GM12878 (cell line): ENCODE results near the gene MTMR4. TPM values are rescaled to one million over a fixed set of nuclear protein-coding genes. Genes with fewer than 3 reads are reported as not detected.

Experiments
- ATAC-seq: fragments of 200-7000 bp; cut with Tn5 transposase; 3 replicates; pipeline ENCODE4 v1.9.1; 2020; ENCODE audit warnings: mild to moderate bottlenecking, moderate library complexity
- BruUV-seq: library from RNA; stranded (reverse); fragments of 400-500 nt; replicated peaks from 2 replicates; lab custom pipeline; 2021; lab: Mats Ljungman, UMichigan
- CTCF ChIA-PET: fragments of 300-600 bp; sonication (Branson Sonifier 250); formaldehyde crosslinking; extraction: SDS; loops from one replicate; lab custom pipeline; 2021; ENCODE audit warnings: inconsistent platforms; lab: Yijun Ruan, JAX
- POLR2A ChIA-PET: fragments of 350-600 bp; formaldehyde crosslinking; extraction: SDS; loops from one replicate; lab custom pipeline; 2021; ENCODE audit warnings: inconsistent platforms; lab: Charles Lee
- RAD21 ChIA-PET: fragments of 300-600 bp; sonication (Branson Sonifier 250); formaldehyde crosslinking; loops from one replicate; lab custom pipeline; 2023; ENCODE audit warnings: antibody characterized with exemption; ENCODE audit not compliant: unreplicated experiment; lab: Charles Lee
- SMC1A ChIA-PET: fragments of 300-600 bp; sonication (Branson Sonifier 250); formaldehyde crosslinking; loops from one replicate; lab custom pipeline; 2023; ENCODE audit not compliant: unreplicated experiment, uncharacterized antibody; lab: Charles Lee
- DNase-seq: peaks from one replicate; pipeline ENCODE4 v3.0.0-alpha.2; 2011; ENCODE audit warnings: low read depth, low spot score
- FAIRE-seq: peaks from 3 replicates; lab custom pipeline; 2011; peaks lifted over from hg19 to GRCh38; lab: Jason Lieb, UNC
- H2AFZ ChIP-seq: 2 replicates; pipeline ENCODE4 v1.6.0; 2011; ENCODE audit warnings: low read depth, low read length, control low read depth; ENCODE audit not compliant: control insufficient read depth
- H3K27ac ChIP-seq: 2 replicates; pipeline ENCODE4 v1.5.1; 2011; ENCODE audit warnings: control low read depth; ENCODE audit not compliant: control insufficient read depth, insufficient read depth
- H3K27me3 ChIP-seq, 2 experiments: replicated peaks in 1 of 2; 2 replicates each; pipeline versions ENCODE4 v1.6.0 to v1.6.1; 2011; ENCODE audit warnings: low read length in 1 of 2; ENCODE audit not compliant: control insufficient read depth in 2 of 2, insufficient read depth in 2 of 2
- H3K36me3 ChIP-seq, 2 experiments: 2 replicates each; pipeline ENCODE4 v1.5.1; 2011; ENCODE audit warnings: low read length in 1 of 2; ENCODE audit not compliant: control insufficient read depth in 2 of 2, insufficient read depth in 2 of 2
- H3K4me1 ChIP-seq: 2 replicates; pipeline ENCODE4 v1.6.1; 2011; ENCODE audit warnings: mild to moderate bottlenecking, low read length, moderate library complexity, mixed read lengths; ENCODE audit not compliant: control insufficient read depth, insufficient read depth
- H3K4me2 ChIP-seq: 2 replicates; pipeline ENCODE4 v1.6.0; 2011; ENCODE audit warnings: control low read depth; ENCODE audit not compliant: control insufficient read depth, insufficient read depth
- H3K4me3 ChIP-seq: fragments of 200-600 bp; sonication (generic); 2 replicates; pipeline ENCODE4 v1.5.1; 2016
- H3K79me2 ChIP-seq: 2 replicates; pipeline ENCODE4 v1.6.0; 2011; ENCODE audit warnings: low read length; ENCODE audit not compliant: control insufficient read depth, insufficient read depth
- H3K9ac ChIP-seq: 2 replicates; pipeline ENCODE4 v1.8.0; 2011; ENCODE audit warnings: low read length, control low read depth, mixed read lengths; ENCODE audit not compliant: control insufficient read depth, insufficient read depth
- H3K9me3 ChIP-seq: replicated peaks from 3 replicates; pipeline ENCODE4 v1.5.1; 2011; ENCODE audit warnings: mild to moderate bottlenecking, low read length; ENCODE audit not compliant: control insufficient read depth, insufficient read depth
- H4K20me1 ChIP-seq: 2 replicates; pipeline ENCODE4 v1.6.0; 2011; ENCODE audit not compliant: control insufficient read depth, insufficient read depth
- CHD2 ChIP-seq: IDR thresholded peaks from 2 replicates; pipeline ENCODE4 v1.6.1; 2011; ENCODE audit warnings: low read depth, low read length, improper control_type of control experiment, borderline replicate concordance
- E2F4 ChIP-seq: IDR thresholded peaks from 2 replicates; pipeline ENCODE4 v1.6.1; 2012; ENCODE audit warnings: low read depth, low read length, improper control_type of control experiment
- IKZF1 ChIP-seq: fragments of 450-650 bp; conservative IDR thresholded peaks from 2 replicates; pipeline ENCODE4 v1.6.1; 2017; ENCODE audit warnings: antibody characterized with exemption, mild to moderate bottlenecking
- NFYA ChIP-seq: IDR thresholded peaks from 2 replicates; pipeline ENCODE4 v1.6.1; 2011; ENCODE audit warnings: low read depth, mild to moderate bottlenecking, low read length, improper control_type of control experiment, borderline replicate concordance
- PKNOX1 ChIP-seq: fragments of 450-650 bp; IDR thresholded peaks from 2 replicates; pipeline ENCODE4 v1.6.1; 2016; ENCODE audit warnings: mild to moderate bottlenecking
- STAT1 ChIP-seq: fragments of 450-650 bp; conservative IDR thresholded peaks from 2 replicates; pipeline ENCODE4 v1.6.1; 2014; ENCODE audit warnings: antibody characterized with exemption, mild to moderate bottlenecking
- USF1 ChIP-seq: IDR thresholded peaks from 2 replicates; pipeline ENCODE4 v1.6.1; 2011; ENCODE audit warnings: borderline replicate concordance, low read depth, mild to moderate bottlenecking, moderate library complexity, mixed read lengths, low read length; ENCODE audit not compliant: insufficient read depth; ENCODE audit errors: extremely low read length
- WGBS: methylation state at CpG from one replicate; pipeline ENCODE4 v1.1.6; 2016; ENCODE audit warnings: low lambda C conversion rate; ENCODE audit not compliant: insufficient replicate concordance, insufficient coverage; ENCODE audit errors: missing lambda C conversion rate; 5-methylcytosine and 5-hydroxymethylcytosine counted together
- in situ Hi-C: fragments of 300-500 bp; cut with MboI; formaldehyde crosslinking; loops from 9 replicates; pipeline ENCODE4 v1.14.3; 2018; ENCODE audit warnings: mixed read lengths
- intact Hi-C: fragments of 100-400 bp; cut with micrococcal nuclease; formaldehyde crosslinking; loops from one replicate; pipeline ENCODE4 v1.14.2; 2022; ENCODE audit not compliant: unreplicated experiment
- polyA plus RNA-seq, 11 experiments: library from polyadenylated mRNA; depleted of rRNA in 4 of 11; unstranded in 6 of 11; stranded (reverse) in 5 of 11; fragments of >200 nt; fragmentation: Nextera tagmentation in 4 of 11; fragmentation: Illumina TruSeq in 1 of 11; extraction: Ambion mirVana in 4 of 11; extraction: Trizol in 1 of 11; gene quantifications; 1 replicate in 1 of 11; 2 replicates in 10 of 11; pipeline versions ENCODE4 v1.2.1 to v1.2.3, GENCODE V29; 2011 to 2016; ENCODE audit warnings: inconsistent platforms in 2 of 11, missing spikeins in 2 of 11, low read depth in 1 of 11
- total RNA-seq, 4 experiments: library from RNA; depleted of rRNA in 3 of 4; stranded (reverse); fragments of >200 nt in 3 of 4; fragmentation: Illumina TruSeq in 1 of 4; extraction: Trizol in 1 of 4; gene quantifications; 2 replicates each; pipeline versions ENCODE4 v1.2.1 to v1.2.3, GENCODE V29; 2013 to 2021

MTMR4 gene
- total and polyA plus RNA-seq, 10 of the 15 experiments (the other 5 are each of a cell fraction or from before 2014, with no cell fraction given): 12.8 to 127 (median 53.2) TPM

GRCh38 chr17:58531122-58531521, 16.7 kb upstream of the MTMR4 start:
- ChIA-PET SMC1A (interaction anchor here (0.5 kb wide), 1 partner anchor 235 kb away, joined by 3 read pairs; no protein-coding TSS in a partner anchor), POLR2A (no interaction called here)
- peaks cover 4 to 6% of the 10 kb centered on the region in 2 experiments; a peak in 3 of 4 replicates for H3K27me3 ChIP-seq
- BruUV-seq: no TSS peak
- no peak for DNase-seq
- no peak overlapping the region for H3K9ac ChIP-seq
- WGBS: 30% methylated on average over 3 of the region's 3 CpGs
- H3K27ac ChIP-seq: no peak overlapping the region
- no peak for ATAC-seq
- FAIRE-seq: no peak
- TF ChIP-seq STAT1 (no peak), NFYA (no peak), IKZF1 (no peak), USF1 (no peak), CHD2 (no peak), E2F4 (no peak), PKNOX1 (no peak)
- TF ChIP-seq, all 136 proteins: peak for 0
- intact Hi-C loops (no loop called here), in situ Hi-C loops (no loop called here)
- CTCF ChIA-PET: interaction anchor here (1.0 kb wide), 1 partner anchor 47 kb away, joined by 3 read pairs; no protein-coding TSS in a partner anchor
- peak overlapping the region; percentile 79; the same call in 1 of the 2 replicates for H3K4me2 ChIP-seq
- no peaks in the 10 kb centered on the region for H3K36me3 ChIP-seq
- 0 out of 2 replicates have a peak, but pooled peaks cover 3% of the 10 kb centered on the region for H3K4me1 ChIP-seq
- H3K9me3 ChIP-seq: no peaks in the 10 kb centered on the region
- no peak overlapping the region for H2AFZ ChIP-seq
- no peaks in the 10 kb centered on the region for H3K79me2 ChIP-seq
- no peak overlapping the region for H3K4me3 ChIP-seq
- RAD21 ChIA-PET: no interaction called here
- no peaks in the 10 kb centered on the region for H4K20me1 ChIP-seq
